ENCODE measurements around the gene TUBB3.
A peak's percentile ranks its signal among the peaks of the same experiment; 100 is the strongest.
"Not testable (repeated sequence)": the region's sequence is repeated elsewhere in the genome, so short reads cannot be mapped to it uniquely, and the experiment has no call there.

TUBB3 gene

GRCh38 chr16:89922884-89923639 is at the start of gene TUBB3:
Gene TUBB3, plus strand, starts transcription at chr16:89923342. Its CDS starts 60 bp downstream, at chr16:89923402.
- DNase-seq (ENCODE audit: low read depth): no peak

GRCh38 chr16:89873972-89874689 is 49.0 kb upstream of the TUBB3 start:
- DNase-seq (ENCODE audit: low read depth): peak; percentile 86

- not testable (repeated sequence) for DNase-seq (ENCODE audit: low read depth)
These were observed 44.0 kb upstream of the TUBB3 start for GRCh38 chr16:89879123-89879522.

GRCh38 chr16:89880477-89881367 is 42.4 kb upstream of the TUBB3 start:
- no peak for DNase-seq (ENCODE audit: low read depth)

GRCh38 chr16:89881368-89881730 is 41.8 kb upstream of the TUBB3 start:
- no peak for DNase-seq (ENCODE audit: low read depth)

GRCh38 chr16:89883346-89884040 is 39.6 kb upstream of the TUBB3 start:
- DNase-seq (ENCODE audit: low read depth): no peak

GRCh38 chr16:89884041-89884421 is 39.1 kb upstream of the TUBB3 start:
- no peak for DNase-seq (ENCODE audit: low read depth)

- DNase-seq (ENCODE audit: low read depth): no peak
These were observed 35.9 kb upstream of the TUBB3 start for GRCh38 chr16:89887243-89887642.

- DNase-seq (ENCODE audit: low read depth): no peak
These were observed 32.9 kb upstream of the TUBB3 start for GRCh38 chr16:89890200-89890599.

GRCh38 chr16:89890886-89891657 is 32.1 kb upstream of the TUBB3 start:
- no peak for DNase-seq (ENCODE audit: low read depth)

GRCh38 chr16:89892055-89892630 is 31.0 kb upstream of the TUBB3 start:
- DNase-seq (ENCODE audit: low read depth): no peak

GRCh38 chr16:89892635-89893034 is 30.5 kb upstream of the TUBB3 start:
- DNase-seq (ENCODE audit: low read depth): no peak

- DNase-seq (ENCODE audit: low read depth): no peak
These were observed 29.2 kb upstream of the TUBB3 start for GRCh38 chr16:89893642-89894548.

GRCh38 chr16:89895482-89896250 is 27.5 kb upstream of the TUBB3 start:
- DNase-seq (ENCODE audit: low read depth): no peak

- DNase-seq (ENCODE audit: low read depth): no peak
These were observed 25.9 kb upstream of the TUBB3 start for GRCh38 chr16:89897204-89897603.

GRCh38 chr16:89898201-89898967 is 24.8 kb upstream of the TUBB3 start:
- DNase-seq (ENCODE audit: low read depth): no peak

- DNase-seq (ENCODE audit: low read depth): no peak
These were observed 23.2 kb upstream of the TUBB3 start for GRCh38 chr16:89899879-89900481.

GRCh38 chr16:89900885-89901284 is 22.3 kb upstream of the TUBB3 start:
- DNase-seq (ENCODE audit: low read depth): no peak

All from activated T-helper 1 cell treated with Interleukin-2 at 50 U/mL for 16 hours (primary cell).